Measurements from ENCODE around the gene DSP.

Gene DSP
- total RNA-seq = 0 to 10.2 reads per million in 2 donors

- peak in 1 of 5 experiments; percentile 24 for DNase-seq
Measured at GRCh38 chr6:7541175-7542064, at the start of gene DSP. Gene DSP (plus strand): TSS chr6:7541671. CDS start chr6:7541916, 245 bp downstream.

- DNase-seq = no peak
Measured at GRCh38 chr6:7493866-7494265, 47.6 kb upstream of the DSP start.

- no peak for DNase-seq
Measured at GRCh38 chr6:7494638-7495037, 46.8 kb upstream of the DSP start.

- DNase-seq = no peak
Measured at GRCh38 chr6:7496266-7496875, 45.1 kb upstream of the DSP start.

GRCh38 chr6:7500752-7501282 is 40.7 kb upstream of the DSP start:
- no peak for DNase-seq

GRCh38 chr6:7502743-7503142 is 38.7 kb upstream of the DSP start:
- no peak for DNase-seq

GRCh38 chr6:7504041-7504440 is 37.4 kb upstream of the DSP start:
- no peak for DNase-seq

GRCh38 chr6:7505189-7505699 is 36.2 kb upstream of the DSP start:
- DNase-seq = no peak

GRCh38 chr6:7507600-7507999 is 33.9 kb upstream of the DSP start:
- no peak for DNase-seq

- no peak for DNase-seq
Measured at GRCh38 chr6:7512320-7512719, 29.2 kb upstream of the DSP start.

GRCh38 chr6:7513529-7513928 is 27.9 kb upstream of the DSP start:
- DNase-seq = no peak

- DNase-seq = no peak
Measured at GRCh38 chr6:7515363-7515762, 26.1 kb upstream of the DSP start.

- DNase-seq = no peak
Measured at GRCh38 chr6:7518877-7519276, 22.6 kb upstream of the DSP start.

GRCh38 chr6:7522873-7523272 is 18.6 kb upstream of the DSP start:
- DNase-seq = no peak

GRCh38 chr6:7523922-7524321 is 17.5 kb upstream of the DSP start:
- no peak for DNase-seq

GRCh38 chr6:7526755-7527154 is 14.7 kb upstream of the DSP start:
- DNase-seq = no peak

- DNase-seq = no peak
Measured at GRCh38 chr6:7528565-7528964, 12.9 kb upstream of the DSP start.

GRCh38 chr6:7529141-7529540 is 12.3 kb upstream of the DSP start:
- DNase-seq = no peak

GRCh38 chr6:7532232-7532631 is 9.2 kb upstream of the DSP start:
- no peak for DNase-seq

- DNase-seq = no peak
Measured at GRCh38 chr6:7532821-7533220, 8.7 kb upstream of the DSP start.

GRCh38 chr6:7534192-7534591 is 7.3 kb upstream of the DSP start:
- no peak for DNase-seq

GRCh38 chr6:7535498-7535897 is 6.0 kb upstream of the DSP start:
- DNase-seq = no peak

- no peak for DNase-seq
Measured at GRCh38 chr6:7537565-7538174, 3.8 kb upstream of the DSP start.
